AG04450 (cell line): Measurements from ENCODE around the gene PDE1C. TPM values are rescaled to one million over a fixed set of nuclear protein-coding genes. Genes with fewer than 3 reads are reported as not detected.

ENCODE experiments used
- CTCF ChIA-PET: fragments of 300-600, 350-600 bp; formaldehyde crosslinking; extraction: SDS; loops from one replicate; lab custom pipeline; 2022; ENCODE audit warnings: antibody characterized with exemption, inconsistent platforms; lab: Charles Lee
- POLR2A ChIA-PET: fragments of 350-600 bp; formaldehyde crosslinking; extraction: SDS; loops from one replicate; lab custom pipeline; 2021; ENCODE audit warnings: antibody characterized with exemption, inconsistent platforms; lab: Yijun Ruan, JAX
- DNase-seq: peaks from one replicate; pipeline ENCODE4 v3.0.0-alpha.2; 2011; ENCODE audit warnings: low read depth, low spot score
- H3K27ac ChIP-seq: one replicate; pipeline ENCODE4 v1.5.1; 2012; ENCODE audit warnings: low read depth, low read length, control low read depth
- H3K27me3 ChIP-seq: one replicate; pipeline ENCODE4 v1.6.0; 2012; ENCODE audit warnings: low read length; ENCODE audit not compliant: control insufficient read depth, insufficient read depth
- H3K4me3 ChIP-seq: 2 replicates; pipeline ENCODE4 v1.5.1; 2011; ENCODE audit warnings: mild to moderate bottlenecking, low read depth, low read length, control low read depth
- H3K9me3 ChIP-seq: 2 replicates; pipeline ENCODE4 v1.5.1; 2012; ENCODE audit warnings: low read length; ENCODE audit not compliant: control insufficient read depth, insufficient read depth
- CTCF ChIP-seq: IDR thresholded peaks from 2 replicates; pipeline ENCODE4 v1.5.1; 2011; ENCODE audit warnings: low read depth, low read length, control low read depth, inconsistent platforms
- polyA plus RNA-seq: library from polyadenylated mRNA; depleted of rRNA; stranded (reverse); fragments of >200 nt; gene quantifications from 2 replicates; pipeline ENCODE4 v1.2.3, GENCODE V29; 2011

Gene PDE1C
- polyA plus RNA-seq, 1 experiment, result 3.8 TPM

- H3K27ac ChIP-seq, result no peak overlapping the region
- POLR2A ChIA-PET, result no interaction called here
- peaks cover 6% of the 10 kb centered on the region for H3K9me3 ChIP-seq
- CTCF ChIA-PET, result no interaction called here
- peak; percentile 39 for TF ChIP-seq CTCF
- no peaks in the 10 kb centered on the region for H3K27me3 ChIP-seq
- DNase-seq, result no peak
- no peak overlapping the region for H3K4me3 ChIP-seq
These were observed 8.1 kb downstream of the PDE1C start for GRCh38 chr7:32062150-32062549.

GRCh38 chr7:32061346-32061745 lies 8.9 kb downstream of the PDE1C start:
- no peak overlapping the region for H3K27ac ChIP-seq
- CTCF ChIA-PET, result no interaction called here
- H3K9me3 ChIP-seq, result peaks cover 6% of the 10 kb centered on the region
- H3K27me3 ChIP-seq, result no peaks in the 10 kb centered on the region
- POLR2A ChIA-PET, result no interaction called here
- no peak overlapping the region for H3K4me3 ChIP-seq
- no peak for DNase-seq
- no peak for TF ChIP-seq CTCF

GRCh38 chr7:32059289-32060011 lies 10.8 kb downstream of the PDE1C start:
- ChIA-PET CTCF (no interaction called here), POLR2A (no interaction called here)
- Histone ChIP-seq H3K9me3 (peaks cover 6% of the 10 kb centered on the region), H3K27me3 (no peaks in the 10 kb centered on the region), H3K27ac (peak overlapping the region; percentile 41), H3K4me3 (peak overlapping the region; percentile 12)
- no peak for DNase-seq
- no peak for TF ChIP-seq CTCF

GRCh38 chr7:32058002-32058401 lies 12.2 kb downstream of the PDE1C start:
- Histone ChIP-seq H3K27me3 (no peaks in the 10 kb centered on the region), H3K27ac (no peak overlapping the region)
- DNase-seq, result no peak

More at GRCh38 chr7:32058002-32058401, 12.2 kb downstream of the PDE1C start:
- H3K9me3 ChIP-seq, result peaks cover 6% of the 10 kb centered on the region
- H3K4me3 ChIP-seq, result no peak overlapping the region
- ChIA-PET CTCF (no interaction called here), POLR2A (no interaction called here)
- no peak for TF ChIP-seq CTCF
